ENCODE data around the gene SPOCD1.
A peak's percentile ranks its signal among the peaks of the same experiment; 100 is the strongest.

SPOCD1 gene

GRCh38 chr1:31765516-31765915 is 50.3 kb downstream of the SPOCD1 start:
- H3K9me3 ChIP-seq (ENCODE audit: control insufficient read depth in 1 of 2, low read length in 2 of 2): no peaks in the 10 kb centered on the region
- H3K27ac ChIP-seq (ENCODE audit: low read depth, low read length): no peak overlapping the region
- no peak overlapping the region for H3K4me3 ChIP-seq (ENCODE audit: low read depth in 1 of 2, low read length in 2 of 2)
- H3K27me3 ChIP-seq (ENCODE audit: control insufficient read depth in 1 of 2, insufficient read depth in 2 of 2, low read length in 2 of 2): peaks cover 34 to 35% of the 10 kb centered on the region in 2 donors
- no peak overlapping the region for H3K9ac ChIP-seq (ENCODE audit: low read depth in 1 of 2, low read length in 2 of 2)
- peaks cover 35 to 40% of the 10 kb centered on the region in 2 donors for H3K4me1 ChIP-seq (ENCODE audit: control insufficient read depth in 1 of 2, insufficient read depth in 2 of 2, low read length in 2 of 2)
- H3K36me3 ChIP-seq (ENCODE audit: control insufficient read depth in 1 of 2, insufficient read depth in 2 of 2, low read length in 2 of 2): no peaks in the 10 kb centered on the region

GRCh38 chr1:31765041-31765467 is 50.8 kb downstream of the SPOCD1 start:
- H3K9ac ChIP-seq (ENCODE audit: low read depth in 1 of 2, low read length in 2 of 2): no peak overlapping the region
- H3K9me3 ChIP-seq (ENCODE audit: control insufficient read depth in 1 of 2, low read length in 2 of 2): no peaks in the 10 kb centered on the region
- peaks cover 32 to 34% of the 10 kb centered on the region in 2 donors for H3K27me3 ChIP-seq (ENCODE audit: control insufficient read depth in 1 of 2, insufficient read depth in 2 of 2, low read length in 2 of 2)
- H3K4me3 ChIP-seq (ENCODE audit: low read depth in 1 of 2, low read length in 2 of 2): no peak overlapping the region
- H3K36me3 ChIP-seq (ENCODE audit: control insufficient read depth in 1 of 2, insufficient read depth in 2 of 2, low read length in 2 of 2): no peaks in the 10 kb centered on the region
- peaks cover 37 to 43% of the 10 kb centered on the region in 2 donors for H3K4me1 ChIP-seq (ENCODE audit: control insufficient read depth in 1 of 2, insufficient read depth in 2 of 2, low read length in 2 of 2)
- H3K27ac ChIP-seq (ENCODE audit: low read depth, low read length): no peak overlapping the region

- Histone ChIP-seq H3K9me3 (ENCODE audit: control insufficient read depth in 1 of 2, low read length in 2 of 2) (no peaks in the 10 kb centered on the region), H3K36me3 (ENCODE audit: control insufficient read depth in 1 of 2, insufficient read depth in 2 of 2, low read length in 2 of 2) (no peaks in the 10 kb centered on the region), H3K4me1 (ENCODE audit: control insufficient read depth in 1 of 2, insufficient read depth in 2 of 2, low read length in 2 of 2) (peaks cover 38 to 46% of the 10 kb centered on the region in 2 donors), H3K9ac (ENCODE audit: low read depth in 1 of 2, low read length in 2 of 2) (no peak within 1 kb of the TSS), H3K27me3 (ENCODE audit: control insufficient read depth in 1 of 2, insufficient read depth in 2 of 2, low read length in 2 of 2) (peaks cover 32% of the 10 kb centered on the region in 2 donors), H3K27ac (ENCODE audit: low read depth, low read length) (no peak within 1 kb of the TSS), H3K4me3 (ENCODE audit: low read depth in 1 of 2, low read length in 2 of 2) (peak within 1 kb of the TSS; percentile 54 to 57)
These were observed 51.3 kb downstream of the SPOCD1 start, which contains the start of gene ADGRB2 for GRCh38 chr1:31764312-31765040. Gene ADGRB2 (minus strand): TSS chr1:31764340. CDS start chr1:31757221, 7,119 bp downstream.

- H3K36me3 ChIP-seq (ENCODE audit: control insufficient read depth in 1 of 2, insufficient read depth in 2 of 2, low read length in 2 of 2): no peaks in the 10 kb centered on the region
- H3K9ac ChIP-seq (ENCODE audit: low read depth in 1 of 2, low read length in 2 of 2): no peak overlapping the region
These were observed 52.0 kb downstream of the SPOCD1 start for GRCh38 chr1:31763671-31764311.

GRCh38 chr1:31762726-31763670 is 52.8 kb downstream of the SPOCD1 start:
- H3K27ac ChIP-seq (ENCODE audit: low read depth, low read length): no peak overlapping the region

More at GRCh38 chr1:31763671-31764311, 52.0 kb downstream of the SPOCD1 start:
- Histone ChIP-seq H3K4me3 (ENCODE audit: low read depth in 1 of 2, low read length in 2 of 2) (peak overlapping the region; percentile 48 to 54), H3K4me1 (ENCODE audit: control insufficient read depth in 1 of 2, insufficient read depth in 2 of 2, low read length in 2 of 2) (peaks cover 38 to 50% of the 10 kb centered on the region in 2 donors), H3K27ac (ENCODE audit: low read depth, low read length) (no peak overlapping the region), H3K9me3 (ENCODE audit: control insufficient read depth in 1 of 2, low read length in 2 of 2) (no peaks in the 10 kb centered on the region), H3K27me3 (ENCODE audit: control insufficient read depth in 1 of 2, insufficient read depth in 2 of 2, low read length in 2 of 2) (peaks cover 32% of the 10 kb centered on the region in 2 donors)

GRCh38 chr1:31762323-31762722 is 53.5 kb downstream of the SPOCD1 start:
- Histone ChIP-seq H3K27me3 (ENCODE audit: control insufficient read depth in 1 of 2, insufficient read depth in 2 of 2, low read length in 2 of 2) (peaks cover 32% of the 10 kb centered on the region in 2 donors), H3K4me1 (ENCODE audit: control insufficient read depth in 1 of 2, insufficient read depth in 2 of 2, low read length in 2 of 2) (peaks cover 33 to 43% of the 10 kb centered on the region in 2 donors), H3K36me3 (ENCODE audit: control insufficient read depth in 1 of 2, insufficient read depth in 2 of 2, low read length in 2 of 2) (no peaks in the 10 kb centered on the region), H3K9me3 (ENCODE audit: control insufficient read depth in 1 of 2, low read length in 2 of 2) (no peaks in the 10 kb centered on the region), H3K4me3 (ENCODE audit: low read depth in 1 of 2, low read length in 2 of 2) (peak overlapping the region in 1 of 2 donors; percentile 54), H3K27ac (ENCODE audit: low read depth, low read length) (no peak overlapping the region), H3K9ac (ENCODE audit: low read depth in 1 of 2, low read length in 2 of 2) (no peak overlapping the region)

More at GRCh38 chr1:31762726-31763670, 52.8 kb downstream of the SPOCD1 start:
- Histone ChIP-seq H3K9me3 (ENCODE audit: control insufficient read depth in 1 of 2, low read length in 2 of 2) (no peaks in the 10 kb centered on the region), H3K9ac (ENCODE audit: low read depth in 1 of 2, low read length in 2 of 2) (no peak overlapping the region), H3K36me3 (ENCODE audit: control insufficient read depth in 1 of 2, insufficient read depth in 2 of 2, low read length in 2 of 2) (no peaks in the 10 kb centered on the region), H3K4me1 (ENCODE audit: control insufficient read depth in 1 of 2, insufficient read depth in 2 of 2, low read length in 2 of 2) (peaks cover 33 to 43% of the 10 kb centered on the region in 2 donors), H3K4me3 (ENCODE audit: low read depth in 1 of 2, low read length in 2 of 2) (peak overlapping the region; percentile 48 to 54), H3K27me3 (ENCODE audit: control insufficient read depth in 1 of 2, insufficient read depth in 2 of 2, low read length in 2 of 2) (peaks cover 32% of the 10 kb centered on the region in 2 donors)

GRCh38 chr1:31761883-31762282 is 53.9 kb downstream of the SPOCD1 start:
- Histone ChIP-seq H3K9me3 (ENCODE audit: control insufficient read depth in 1 of 2, low read length in 2 of 2) (no peaks in the 10 kb centered on the region), H3K36me3 (ENCODE audit: control insufficient read depth in 1 of 2, insufficient read depth in 2 of 2, low read length in 2 of 2) (no peaks in the 10 kb centered on the region), H3K27me3 (ENCODE audit: control insufficient read depth in 1 of 2, insufficient read depth in 2 of 2, low read length in 2 of 2) (peaks cover 32% of the 10 kb centered on the region in 2 donors), H3K27ac (ENCODE audit: low read depth, low read length) (no peak overlapping the region), H3K9ac (ENCODE audit: low read depth in 1 of 2, low read length in 2 of 2) (no peak overlapping the region), H3K4me3 (ENCODE audit: low read depth in 1 of 2, low read length in 2 of 2) (no peak overlapping the region), H3K4me1 (ENCODE audit: control insufficient read depth in 1 of 2, insufficient read depth in 2 of 2, low read length in 2 of 2) (peaks cover 33 to 43% of the 10 kb centered on the region in 2 donors)

GRCh38 chr1:31760471-31761470 is 55.1 kb downstream of the SPOCD1 start:
- no peaks in the 10 kb centered on the region for H3K9me3 ChIP-seq (ENCODE audit: control insufficient read depth in 1 of 2, low read length in 2 of 2)
- H3K4me3 ChIP-seq (ENCODE audit: low read depth in 1 of 2, low read length in 2 of 2): peak overlapping the region; percentile 50 to 69
- peak overlapping the region in 1 of 2 donors; percentile 54 for H3K9ac ChIP-seq (ENCODE audit: low read depth in 1 of 2, low read length in 2 of 2)
- H3K36me3 ChIP-seq (ENCODE audit: control insufficient read depth in 1 of 2, insufficient read depth in 2 of 2, low read length in 2 of 2): no peaks in the 10 kb centered on the region
- H3K27ac ChIP-seq (ENCODE audit: low read depth, low read length): no peak overlapping the region
- H3K4me1 ChIP-seq (ENCODE audit: control insufficient read depth in 1 of 2, insufficient read depth in 2 of 2, low read length in 2 of 2): peaks cover 33 to 41% of the 10 kb centered on the region in 2 donors
- H3K27me3 ChIP-seq (ENCODE audit: control insufficient read depth in 1 of 2, insufficient read depth in 2 of 2, low read length in 2 of 2): peaks cover 32% of the 10 kb centered on the region in 2 donors

Measured in duodenal mucosa (tissue), 2 donors.